Tibial nerve (tissue), 4 donors: Measurements from ENCODE around the gene POU2F2. TPM values are rescaled to one million over a fixed set of nuclear protein-coding genes. Genes with fewer than 3 reads are reported as not detected.

Source experiments
- DNase-seq, 2 donors: peaks; one replicate each; pipeline ENCODE4 v3.0.0-alpha.2; 2019; ENCODE audit warnings: low spot score in 2 of 2
- H3K27ac ChIP-seq, 4 donors: fragments of 200-600 bp; sonication (generic) in 3 of 4; one replicate each; pipeline ENCODE4 v1.5.1; 2017 to 2019; ENCODE audit warnings: mild to moderate bottlenecking in 1 of 4
- H3K27me3 ChIP-seq, 2 donors: fragments of 200-600 bp; sonication (generic) in 1 of 2; one replicate each; pipeline versions ENCODE4 v1.5.1 to v1.6.0; 2017 to 2019
- H3K36me3 ChIP-seq, 3 donors: fragments of 200-600 bp; sonication (generic); one replicate each; pipeline ENCODE4 v1.5.1; 2018 to 2019
- H3K4me1 ChIP-seq, 4 donors: fragments of 200-600 bp; sonication (generic) in 3 of 4; one replicate each; pipeline ENCODE4 v1.5.1; 2017 to 2019
- H3K4me3 ChIP-seq, 4 donors: fragments of 200-600 bp; sonication (generic) in 3 of 4; one replicate each; pipeline ENCODE4 v1.5.1; 2017 to 2019; ENCODE audit warnings: mild to moderate bottlenecking in 1 of 4, moderate library complexity in 1 of 4
- H3K9me3 ChIP-seq, 4 donors: fragments of 200-600 bp; sonication (generic) in 3 of 4; one replicate each; pipeline ENCODE4 v1.5.1; 2017 to 2019
- EP300 ChIP-seq, 2 donors: sonication (generic); formaldehyde crosslinking; IDR thresholded peaks; one replicate each; pipeline ENCODE4 v1.6.1; 2017; ENCODE audit warnings: antibody characterized with exemption in 2 of 2, mild to moderate bottlenecking in 1 of 2
- POLR2A ChIP-seq, 2 donors: fragments of 450-650 bp; IDR thresholded peaks; one replicate each; pipeline ENCODE4 v1.6.1; 2017; ENCODE audit warnings: antibody characterized with exemption in 2 of 2, mild to moderate bottlenecking in 2 of 2, moderate library complexity in 2 of 2
- WGBS, 2 donors: methylation state at CpG; one replicate each; pipeline ENCODE4 v1.1.5; 2018; 5-methylcytosine and 5-hydroxymethylcytosine counted together
- total RNA-seq, 4 donors: library from RNA; depleted of rRNA; stranded (reverse); fragments of >200 nt; gene quantifications; one replicate each; pipeline ENCODE4 v1.1.0, GENCODE V29; 2016
- TF ChIP-seq, protein P1 (sequence below), 5 experiments: fragments of 200-600 bp in 3 of 5; fragments of 450-650 bp in 2 of 5; sonication (generic) in 3 of 5; IDR thresholded peaks; one replicate each; pipeline ENCODE4 v1.5.1; 2016 to 2019; ENCODE audit warnings: antibody characterized with exemption in 5 of 5, mild to moderate bottlenecking in 3 of 5, moderate library complexity in 2 of 5

Gene POU2F2
- total RNA-seq, 4 donors from 2014 or later: 0.21 to 6.0 (median 0.51) TPM

DNA sequence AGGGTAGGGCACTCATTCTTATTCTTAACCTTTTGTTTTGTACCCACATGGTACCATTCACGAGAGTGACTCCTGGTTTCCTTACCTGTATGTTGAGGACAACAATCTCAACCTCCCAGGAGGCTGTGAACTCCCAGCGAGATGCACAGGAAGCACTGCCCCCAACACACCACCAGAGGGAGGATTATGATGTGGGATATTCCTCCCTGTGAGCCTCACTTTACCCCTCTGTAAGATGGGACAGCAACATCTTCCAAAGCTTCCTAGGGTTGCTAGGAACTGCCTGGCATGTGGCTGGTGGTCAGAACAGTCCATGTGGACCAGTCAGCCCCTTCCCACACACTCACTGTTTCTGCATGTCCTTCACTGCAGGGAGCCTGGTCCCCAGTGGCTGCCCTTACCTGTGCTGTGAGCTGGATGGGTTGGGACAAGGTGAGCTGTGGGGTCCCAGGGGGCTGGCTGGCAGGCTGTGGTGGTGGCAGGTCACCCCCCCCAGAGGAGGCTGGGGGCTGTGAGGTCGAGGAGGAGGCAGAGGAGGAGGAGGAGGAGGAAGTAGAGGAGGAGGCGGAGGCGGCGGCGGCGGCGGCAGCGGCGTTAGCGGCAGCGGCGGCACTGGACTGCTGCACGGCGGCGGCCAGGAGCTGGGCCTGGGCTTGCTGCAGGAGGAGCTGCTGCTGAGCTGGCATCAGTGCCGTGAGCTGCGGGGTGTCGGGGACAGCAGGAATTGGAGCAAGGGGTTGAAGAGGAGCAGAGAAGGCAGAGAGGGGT, 15.8 kb downstream of the POU2F2 start:
- H3K4me3 ChIP-seq: no peak overlapping the region
- 91 to 92% methylated on average over 19 to 20 of the region's 20 CpGs for WGBS, 2 donors
- no peak for DNase-seq
- H3K4me1 ChIP-seq: peaks cover 0 to 18% (median 5%) of the 10 kb centered on the region in 4 donors
- no peaks in the 10 kb centered on the region for H3K27me3 ChIP-seq
- no peaks in the 10 kb centered on the region for H3K9me3 ChIP-seq
- no peak overlapping the region for H3K27ac ChIP-seq
- H3K36me3 ChIP-seq: no peaks in the 10 kb centered on the region
- TF ChIP-seq, protein P1, sequence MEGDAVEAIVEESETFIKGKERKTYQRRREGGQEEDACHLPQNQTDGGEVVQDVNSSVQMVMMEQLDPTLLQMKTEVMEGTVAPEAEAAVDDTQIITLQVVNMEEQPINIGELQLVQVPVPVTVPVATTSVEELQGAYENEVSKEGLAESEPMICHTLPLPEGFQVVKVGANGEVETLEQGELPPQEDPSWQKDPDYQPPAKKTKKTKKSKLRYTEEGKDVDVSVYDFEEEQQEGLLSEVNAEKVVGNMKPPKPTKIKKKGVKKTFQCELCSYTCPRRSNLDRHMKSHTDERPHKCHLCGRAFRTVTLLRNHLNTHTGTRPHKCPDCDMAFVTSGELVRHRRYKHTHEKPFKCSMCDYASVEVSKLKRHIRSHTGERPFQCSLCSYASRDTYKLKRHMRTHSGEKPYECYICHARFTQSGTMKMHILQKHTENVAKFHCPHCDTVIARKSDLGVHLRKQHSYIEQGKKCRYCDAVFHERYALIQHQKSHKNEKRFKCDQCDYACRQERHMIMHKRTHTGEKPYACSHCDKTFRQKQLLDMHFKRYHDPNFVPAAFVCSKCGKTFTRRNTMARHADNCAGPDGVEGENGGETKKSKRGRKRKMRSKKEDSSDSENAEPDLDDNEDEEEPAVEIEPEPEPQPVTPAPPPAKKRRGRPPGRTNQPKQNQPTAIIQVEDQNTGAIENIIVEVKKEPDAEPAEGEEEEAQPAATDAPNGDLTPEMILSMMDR (IDR thresholded peaks at IDR 0.05): no peak
- TF ChIP-seq EP300 (IDR thresholded peaks at IDR 0.05) (no peak), POLR2A (IDR thresholded peaks at IDR 0.05) (no peak)

DNA sequence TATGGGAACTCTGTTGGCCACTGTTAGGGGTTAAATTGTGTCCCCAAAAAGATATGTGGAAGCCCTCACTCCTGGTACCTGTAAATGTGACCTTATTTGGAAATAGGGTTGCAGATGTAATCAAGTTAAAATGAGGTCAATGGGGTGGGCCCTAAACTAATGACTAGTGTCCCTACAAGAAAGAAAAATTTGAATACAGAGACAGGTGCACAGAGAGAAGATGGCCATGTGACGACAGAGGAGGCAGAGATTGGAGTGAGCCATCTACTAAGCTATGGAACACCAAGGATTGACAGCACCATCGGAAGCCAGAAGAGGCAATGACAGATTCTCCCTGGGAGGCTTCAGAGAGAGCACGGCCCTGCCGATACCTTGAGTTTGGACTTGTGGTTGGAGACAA, 16.5 kb downstream of the POU2F2 start:
- no peak for DNase-seq
- 78 to 84% methylated on average over 4 of the region's 4 CpGs for WGBS, 2 donors
- peaks cover 0 to 13% (median 3%) of the 10 kb centered on the region in 4 donors for H3K4me1 ChIP-seq
- no peak overlapping the region for H3K4me3 ChIP-seq
- TF ChIP-seq, protein P1 (IDR thresholded peaks at IDR 0.05): no peak
- no peak for TF ChIP-seq POLR2A (IDR thresholded peaks at IDR 0.05)
- TF ChIP-seq EP300 (IDR thresholded peaks at IDR 0.05): no peak
- H3K36me3 ChIP-seq: no peaks in the 10 kb centered on the region
- H3K27ac ChIP-seq: no peak overlapping the region
- no peaks in the 10 kb centered on the region for H3K9me3 ChIP-seq
- no peaks in the 10 kb centered on the region for H3K27me3 ChIP-seq

DNA sequence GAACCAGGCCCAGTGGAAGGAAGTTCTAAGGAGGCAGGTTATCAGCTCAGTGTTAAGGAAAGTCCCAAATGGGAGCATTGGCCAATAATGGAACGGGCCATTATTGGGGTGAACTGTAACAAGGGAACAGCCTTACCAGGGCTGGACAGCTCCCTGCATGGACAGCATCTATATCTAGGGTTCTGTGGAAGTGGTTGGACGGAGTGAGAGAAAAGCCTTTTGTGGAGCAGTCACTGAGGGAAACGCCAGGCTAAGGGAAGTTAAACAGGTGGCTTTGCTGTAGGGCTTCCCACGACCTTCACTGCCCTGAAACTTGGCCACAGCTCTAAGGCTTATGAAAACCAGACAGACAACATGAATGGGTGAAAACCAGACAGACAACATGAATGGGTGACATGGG, 17.0 kb downstream of the POU2F2 start:
- H3K4me3 ChIP-seq: no peak overlapping the region
- no peaks in the 10 kb centered on the region for H3K27me3 ChIP-seq
- H3K9me3 ChIP-seq: no peaks in the 10 kb centered on the region
- DNase-seq: no peak
- peaks cover 0 to 13% (median 3%) of the 10 kb centered on the region in 4 donors for H3K4me1 ChIP-seq
- H3K36me3 ChIP-seq: no peaks in the 10 kb centered on the region
- TF ChIP-seq POLR2A (IDR thresholded peaks at IDR 0.05) (no peak), EP300 (IDR thresholded peaks at IDR 0.05) (no peak)
- TF ChIP-seq, protein P1 (IDR thresholded peaks at IDR 0.05): no peak
- 48 to 49% methylated on average over 4 of the region's 4 CpGs for WGBS, 2 donors
- no peak overlapping the region for H3K27ac ChIP-seq

DNA sequence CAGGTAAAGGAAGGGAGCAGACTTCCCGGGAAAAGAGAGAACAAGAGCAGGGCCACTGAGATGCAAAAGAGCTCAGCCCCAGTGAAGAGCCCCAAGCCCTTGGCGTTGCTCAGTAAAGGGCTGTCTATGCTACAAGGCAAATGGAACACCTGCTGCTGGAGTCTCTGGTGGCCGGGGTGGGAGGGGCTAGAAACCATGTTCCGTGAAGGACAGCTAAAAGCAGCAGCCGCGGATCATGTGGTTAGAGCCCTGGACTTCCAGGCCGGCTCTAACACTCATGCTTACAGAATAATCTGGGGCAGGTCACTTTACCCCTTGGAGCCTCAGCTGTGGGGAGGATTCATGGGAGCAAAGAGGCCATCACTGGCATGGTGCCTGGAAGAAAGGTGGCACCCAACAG, 17.8 kb downstream of the POU2F2 start:
- peak overlapping the region in 3 of 4 donors; percentile 12 to 50 (median 33) for H3K27ac ChIP-seq
- no peak overlapping the region for H3K4me3 ChIP-seq
- peaks cover 0 to 13% (median 3%) of the 10 kb centered on the region in 4 donors for H3K4me1 ChIP-seq
- no peak for DNase-seq
- H3K9me3 ChIP-seq: no peaks in the 10 kb centered on the region
- no peaks in the 10 kb centered on the region for H3K27me3 ChIP-seq
- 36 to 47% methylated on average over 6 to 7 of the region's 7 CpGs for WGBS, 2 donors
- TF ChIP-seq EP300 (IDR thresholded peaks at IDR 0.05) (no peak), POLR2A (IDR thresholded peaks at IDR 0.05) (no peak)
- TF ChIP-seq, protein P1 (IDR thresholded peaks at IDR 0.05): no peak
- no peaks in the 10 kb centered on the region for H3K36me3 ChIP-seq

DNA sequence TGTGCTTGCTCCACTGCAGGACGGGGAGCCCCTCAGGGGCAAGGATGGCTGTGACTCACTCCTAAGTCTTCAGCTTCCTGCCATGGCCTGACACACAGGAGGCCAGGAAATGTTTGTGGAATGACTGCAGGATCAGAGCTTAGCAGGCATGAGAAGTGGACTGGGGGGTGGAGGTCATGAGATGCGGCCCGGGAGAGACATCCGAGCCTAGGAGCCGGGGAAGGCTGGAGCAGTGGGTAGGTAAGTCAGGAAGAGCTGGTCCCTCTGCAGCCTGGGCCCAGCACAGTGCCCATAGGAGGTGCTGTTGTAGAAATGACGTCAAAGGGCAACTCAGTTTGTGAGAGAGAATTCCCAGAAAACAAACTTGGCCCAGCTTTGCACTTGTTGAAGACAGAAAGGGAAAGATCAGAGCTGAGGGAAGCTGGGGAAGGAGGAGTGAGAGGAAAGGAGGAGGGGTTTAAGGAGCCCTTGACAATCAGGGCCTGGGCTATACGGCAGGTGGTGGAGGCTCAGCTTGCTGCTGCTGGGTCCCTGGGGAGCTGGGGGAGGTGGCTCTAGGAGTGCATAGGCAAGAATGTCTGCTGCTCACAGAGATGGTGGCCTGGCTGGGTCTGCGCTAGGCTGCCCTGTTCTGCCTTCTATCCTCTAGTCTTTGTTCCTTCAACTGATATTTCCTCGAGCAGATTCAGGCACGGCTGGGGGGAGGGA, 18.5 kb downstream of the POU2F2 start:
- TF ChIP-seq POLR2A (IDR thresholded peaks at IDR 0.05) (no peak), EP300 (IDR thresholded peaks at IDR 0.05) (no peak)
- TF ChIP-seq, protein P1 (IDR thresholded peaks at IDR 0.05): no peak
- no peak for DNase-seq
- H3K4me1 ChIP-seq: peaks cover 0 to 15% (median 4%) of the 10 kb centered on the region in 4 donors
- H3K36me3 ChIP-seq: no peaks in the 10 kb centered on the region
- WGBS, 2 donors: 24 to 30% methylated on average over 10 of the region's 10 CpGs
- no peaks in the 10 kb centered on the region for H3K27me3 ChIP-seq
- no peak overlapping the region for H3K4me3 ChIP-seq
- H3K9me3 ChIP-seq: no peaks in the 10 kb centered on the region
- H3K27ac ChIP-seq: peak overlapping the region in 3 of 4 donors; percentile 12 to 50 (median 33)
